GM18909 (cell line): ENCODE data around the gene NVL.

Experiments
- ATAC-seq: cut with Tn5 transposase; IDR thresholded peaks from one replicate; pipeline ENCODE4 v1.9.1; 2021; ENCODE audit warnings: mild to moderate bottlenecking; ENCODE audit not compliant: unreplicated experiment, poor library complexity

Gene NVL

GRCh38 chr1:224201853-224202252, 128.1 kb downstream of the NVL start:
- no peak for ATAC-seq

GRCh38 chr1:224201383-224201782, 128.6 kb downstream of the NVL start:
- ATAC-seq: no peak

GRCh38 chr1:224199679-224200078, 130.3 kb downstream of the NVL start:
- ATAC-seq: no peak

- ATAC-seq: no peak
Measured at GRCh38 chr1:224198572-224198971, 131.4 kb downstream of the NVL start.

GRCh38 chr1:224196813-224197600, 133.0 kb downstream of the NVL start:
- no peak for ATAC-seq

- ATAC-seq: no peak
Measured at GRCh38 chr1:224193319-224193966, 136.5 kb downstream of the NVL start.

GRCh38 chr1:224192082-224192788, 137.7 kb downstream of the NVL start:
- no peak for ATAC-seq

- no peak for ATAC-seq
Measured at GRCh38 chr1:224189561-224189960, 140.4 kb downstream of the NVL start.

GRCh38 chr1:224188286-224188685, 141.7 kb downstream of the NVL start:
- no peak for ATAC-seq

GRCh38 chr1:224185208-224185607, 144.8 kb downstream of the NVL start:
- no peak for ATAC-seq

GRCh38 chr1:224183591-224184312, 146.2 kb downstream of the NVL start:
- ATAC-seq: peak; percentile 54

GRCh38 chr1:224182866-224183590, 146.9 kb downstream of the NVL start, which contains the start of gene DEGS1:
Gene DEGS1, plus strand, starts transcription at chr1:224183240. Its CDS starts 97 bp downstream, at chr1:224183337.
- peak; percentile 72 for ATAC-seq

GRCh38 chr1:224182057-224182865, 147.7 kb downstream of the NVL start:
- peak; percentile 48 for ATAC-seq

- no peak for ATAC-seq
Measured at GRCh38 chr1:224181453-224181810, 148.5 kb downstream of the NVL start.

- no peak for ATAC-seq
Measured at GRCh38 chr1:224180783-224181452, 149.1 kb downstream of the NVL start.

- no peak for ATAC-seq
Measured at GRCh38 chr1:224178894-224179293, 151.1 kb downstream of the NVL start.

GRCh38 chr1:224177356-224177999, 152.5 kb downstream of the NVL start:
- ATAC-seq: no peak
